ENCODE measurements around the gene EEFSEC. TPM values are rescaled to one million over a fixed set of nuclear protein-coding genes. Genes with fewer than 3 reads are reported as not detected.

EEFSEC gene
- total RNA-seq, 1 experiment from 2014 or later = 9.5 TPM

DNA sequence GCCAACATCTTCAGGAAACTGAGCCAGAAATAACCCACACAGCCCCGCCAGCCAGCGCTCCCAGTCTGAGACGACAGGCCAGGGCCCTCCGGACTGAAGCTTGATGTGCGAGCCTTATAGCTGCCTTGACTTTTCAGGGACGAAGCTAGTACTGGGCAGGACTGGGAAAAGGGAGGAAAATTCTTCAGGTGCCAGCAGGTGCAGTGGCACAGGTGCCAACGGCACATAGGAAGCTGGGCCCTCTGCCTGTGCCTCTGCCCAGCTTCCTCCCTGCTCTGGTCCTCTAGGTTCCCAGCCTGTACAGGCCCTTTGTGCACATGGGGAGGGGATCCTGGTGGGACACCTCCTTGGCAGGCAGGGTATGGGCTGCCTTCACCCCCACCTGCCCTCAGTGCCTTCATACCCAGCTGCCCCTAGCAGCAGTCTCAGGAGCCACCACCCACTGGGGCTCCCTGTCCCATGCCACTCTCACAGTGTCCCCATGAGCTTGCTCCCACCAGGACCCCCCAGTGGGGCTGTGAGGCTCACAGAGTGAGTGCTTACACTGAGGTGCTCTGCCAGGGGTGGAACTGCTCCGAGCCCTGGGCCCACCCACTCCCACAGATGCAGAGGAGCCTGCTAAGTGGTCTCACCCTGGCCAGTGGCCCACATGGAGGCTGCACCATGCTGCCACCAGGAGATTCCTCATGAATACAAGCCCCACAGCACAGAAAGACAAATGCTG is 252.4 kb downstream of the EEFSEC start:
- H4K8ac ChIP-seq (replicated peaks; ENCODE audit: insufficient read length, low read depth, low read length) = no peak overlapping the region
- H3K4ac ChIP-seq (ENCODE audit: low read depth, low read length) = no peak overlapping the region
- H2AFZ ChIP-seq (ENCODE audit: low read length) = no peak overlapping the region
- TF ChIP-seq, protein P1, sequence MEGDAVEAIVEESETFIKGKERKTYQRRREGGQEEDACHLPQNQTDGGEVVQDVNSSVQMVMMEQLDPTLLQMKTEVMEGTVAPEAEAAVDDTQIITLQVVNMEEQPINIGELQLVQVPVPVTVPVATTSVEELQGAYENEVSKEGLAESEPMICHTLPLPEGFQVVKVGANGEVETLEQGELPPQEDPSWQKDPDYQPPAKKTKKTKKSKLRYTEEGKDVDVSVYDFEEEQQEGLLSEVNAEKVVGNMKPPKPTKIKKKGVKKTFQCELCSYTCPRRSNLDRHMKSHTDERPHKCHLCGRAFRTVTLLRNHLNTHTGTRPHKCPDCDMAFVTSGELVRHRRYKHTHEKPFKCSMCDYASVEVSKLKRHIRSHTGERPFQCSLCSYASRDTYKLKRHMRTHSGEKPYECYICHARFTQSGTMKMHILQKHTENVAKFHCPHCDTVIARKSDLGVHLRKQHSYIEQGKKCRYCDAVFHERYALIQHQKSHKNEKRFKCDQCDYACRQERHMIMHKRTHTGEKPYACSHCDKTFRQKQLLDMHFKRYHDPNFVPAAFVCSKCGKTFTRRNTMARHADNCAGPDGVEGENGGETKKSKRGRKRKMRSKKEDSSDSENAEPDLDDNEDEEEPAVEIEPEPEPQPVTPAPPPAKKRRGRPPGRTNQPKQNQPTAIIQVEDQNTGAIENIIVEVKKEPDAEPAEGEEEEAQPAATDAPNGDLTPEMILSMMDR (conservative IDR thresholded peaks at IDR 0.05) = no peak
- no peak overlapping the region for H2AK5ac ChIP-seq (ENCODE audit: insufficient read length, low read length)
- no peak overlapping the region for H4K91ac ChIP-seq (ENCODE audit: insufficient read length, low read depth, low read length)
- H3K9me3 ChIP-seq (ENCODE audit: control insufficient read depth, low read depth, low read length) = no peaks in the 10 kb centered on the region
- H3K23me2 ChIP-seq (ENCODE audit: insufficient read length, low read depth, low read length, poor library complexity, severe bottlenecking) = no peaks in the 10 kb centered on the region
- H3K14ac ChIP-seq (ENCODE audit: insufficient read depth, low read length) = no peak overlapping the region; the same call in 1 of the 2 replicates
- H3K18ac ChIP-seq (ENCODE audit: insufficient read length, low read depth, low read length) = no peak overlapping the region
- no peak overlapping the region for H3K27ac ChIP-seq (ENCODE audit: insufficient read length, low read depth, low read length)
- H3K9me3 Mint-ChIP-seq = no peaks in the 10 kb centered on the region
- no peaks in the 10 kb centered on the region; the same call in 1 of the 2 replicates for H3K4me1 ChIP-seq (ENCODE audit: insufficient read depth, low read length)
- H3K27me3 Mint-ChIP-seq (ENCODE audit: low read depth) = no peaks in the 10 kb centered on the region; the same call in 1 of the 2 replicates
- no peaks in the 10 kb centered on the region for H4K20me1 ChIP-seq (ENCODE audit: control insufficient read depth, insufficient read depth, insufficient read length)
- H3K23ac ChIP-seq (ENCODE audit: insufficient read length, low read depth, low read length) = no peak overlapping the region
- no peaks in the 10 kb centered on the region for H3K36me3 Mint-ChIP-seq (ENCODE audit: insufficient read depth in 1 of 3, low read depth in 3 of 3)
- DNase-seq = no peak
- no peaks in the 10 kb centered on the region for H3K79me1 ChIP-seq (ENCODE audit: insufficient read depth, low read depth, low read length, poor library complexity, severe bottlenecking)
- no peak overlapping the region for H3T11ph ChIP-seq (ENCODE audit: low read length)
- H3K27me3 ChIP-seq (ENCODE audit: insufficient read depth, low read length) = no peaks in the 10 kb centered on the region
- H3K4me2 ChIP-seq (ENCODE audit: insufficient read depth, insufficient read length, low read length) = no peak overlapping the region
- H2BK5ac ChIP-seq (ENCODE audit: insufficient read length, low read length) = no peak overlapping the region
- H2BK20ac ChIP-seq (ENCODE audit: low read depth, low read length, poor library complexity, severe bottlenecking) = no peak overlapping the region
- no peak overlapping the region for H2BK15ac ChIP-seq (ENCODE audit: low read depth, low read length)
- no peak overlapping the region for H3K4me3 Mint-ChIP-seq
- WGBS (ENCODE audit: extremely low coverage, insufficient read length, low lambda C conversion rate) = no CpG with 5 or more reads among the region's 8 CpGs
- H3K79me2 ChIP-seq (ENCODE audit: insufficient read depth, low read length) = no peaks in the 10 kb centered on the region
- H4K5ac ChIP-seq (ENCODE audit: insufficient read length, low read depth, low read length) = no peak overlapping the region
- H2BK120ac ChIP-seq (ENCODE audit: low read depth, low read length, poor library complexity, severe bottlenecking) = no peak overlapping the region
- H3K56ac ChIP-seq (ENCODE audit: insufficient read length, low read depth, low read length) = no peak overlapping the region
- peak overlapping the region in 1 of 3 experiments; percentile 48; a peak in 1 of 7 replicates for H3K27ac Mint-ChIP-seq
- H2BK12ac ChIP-seq (ENCODE audit: insufficient read length, low read depth, low read length) = no peak overlapping the region
- H3K4me1 Mint-ChIP-seq = peaks cover 18 to 41% of the 10 kb centered on the region in 2 experiments
- H3K9ac ChIP-seq (ENCODE audit: extremely low read depth, insufficient read length, low read length) = no peak overlapping the region
